ENCODE measurements around the gene PRM2.
A peak's percentile ranks its signal among the peaks of the same experiment; 100 is the strongest.

The PRM2 gene

DNA sequence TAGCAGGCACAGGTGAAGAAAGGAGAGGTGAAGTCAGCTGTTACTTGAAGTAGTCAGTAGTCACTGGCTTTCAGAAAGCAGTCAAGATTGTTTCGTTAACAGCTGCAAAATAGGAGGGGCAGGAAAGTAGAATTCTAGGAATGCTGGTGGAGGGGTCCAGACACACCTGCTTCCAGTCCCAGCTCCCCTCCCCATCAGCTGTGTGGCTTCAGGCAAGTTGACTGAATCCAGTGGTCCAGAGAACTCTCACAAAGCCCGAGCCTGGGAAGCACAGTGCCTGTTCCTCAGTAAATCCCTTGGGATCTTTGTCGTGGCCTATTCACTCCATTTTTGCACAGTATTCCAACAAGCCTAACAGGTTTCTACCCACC is 15.7 kb downstream of the PRM2 start:
- no peak for DNase-seq (ENCODE audit: low read depth in 2 of 2)

DNA sequence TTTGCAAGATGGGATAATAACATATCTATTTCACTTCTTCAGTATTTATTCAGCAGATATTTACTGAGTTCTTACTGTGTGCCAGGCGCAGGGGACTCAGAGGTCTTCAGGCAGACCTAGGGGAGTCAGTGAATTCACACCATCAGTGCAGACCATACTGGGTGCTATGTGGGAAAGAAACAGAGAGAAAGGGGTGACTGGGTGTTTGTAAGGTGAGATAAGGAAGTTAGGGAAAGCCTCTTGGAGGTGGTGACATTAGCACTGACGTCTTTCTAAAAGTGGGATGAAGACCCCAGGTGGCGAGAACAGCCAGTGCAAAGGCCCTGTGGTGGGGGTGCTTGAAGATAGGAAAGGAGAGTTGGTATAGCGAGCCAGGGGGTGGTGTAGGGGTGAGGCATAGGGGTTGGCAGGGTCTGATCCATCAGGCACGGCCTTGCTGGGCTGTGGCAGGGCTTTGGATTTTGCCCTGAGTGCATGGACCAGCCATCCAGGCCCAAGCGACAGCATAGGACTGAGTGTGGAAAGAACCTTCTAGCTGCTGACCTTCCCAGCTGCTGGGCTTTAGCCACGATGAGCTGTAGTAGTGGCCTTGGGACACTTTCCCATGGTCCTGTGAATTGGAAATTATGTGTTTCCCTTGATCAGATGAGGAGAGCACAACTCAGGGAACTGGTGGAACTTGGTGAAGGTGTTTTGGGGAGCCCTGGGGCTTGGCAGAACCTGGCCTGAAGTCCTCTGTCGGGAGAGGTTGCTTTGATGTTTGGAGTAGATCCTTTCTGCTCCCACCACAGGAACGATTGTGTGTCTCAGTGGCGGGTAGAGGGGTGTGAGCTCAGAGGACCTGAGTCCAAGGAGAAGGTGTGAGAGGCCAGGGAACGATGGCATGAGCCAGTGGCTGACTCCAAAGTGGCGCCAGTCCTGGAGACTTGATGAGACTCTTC is 16.4 kb downstream of the PRM2 start:
- DNase-seq (ENCODE audit: low read depth in 2 of 2) = no peak

DNA sequence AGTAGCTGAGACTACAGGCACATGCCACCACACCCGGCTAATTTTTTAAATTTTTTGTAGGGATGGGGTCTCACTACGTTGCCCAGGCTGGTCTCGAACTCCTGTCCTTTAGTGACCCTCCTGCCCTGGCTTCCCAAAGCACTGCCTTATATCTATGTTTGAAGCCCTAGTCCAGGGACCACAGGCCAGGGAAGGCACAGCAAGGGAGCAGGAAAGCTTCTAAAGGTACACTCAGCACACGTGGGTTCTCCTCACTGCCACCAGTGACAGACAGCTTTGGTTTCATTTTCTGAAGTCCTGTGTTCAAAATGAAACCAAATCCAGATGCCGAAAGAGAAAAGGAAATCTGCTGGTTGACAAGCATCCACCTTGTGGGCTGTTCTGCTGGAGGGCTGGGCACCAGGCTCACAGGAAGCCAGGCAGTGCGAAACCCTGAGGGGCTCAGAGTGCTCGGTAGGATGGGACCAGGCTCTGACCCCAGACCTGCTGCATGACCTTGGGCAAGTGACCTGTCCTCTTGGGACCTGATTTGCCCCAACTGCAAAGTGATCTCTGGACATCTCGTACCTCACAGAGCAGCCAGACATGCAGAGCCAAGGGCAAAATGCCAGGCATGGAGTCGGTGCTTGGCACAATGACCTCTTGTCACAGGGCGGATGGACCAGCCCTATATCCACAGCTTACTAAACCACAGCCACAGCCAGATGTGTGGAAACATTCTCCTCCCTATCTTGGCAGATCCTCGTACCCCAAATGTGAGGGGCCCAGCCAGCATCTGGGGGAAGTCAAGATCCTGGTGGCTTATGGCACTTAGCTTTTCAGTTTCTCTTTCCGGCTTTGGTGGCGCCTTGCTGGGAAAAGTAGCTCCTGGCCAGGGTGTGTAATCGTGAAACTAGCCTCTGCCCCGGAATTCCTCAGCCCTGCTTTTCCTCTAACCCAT is 17.5 kb downstream of the PRM2 start:
- no peak for DNase-seq (ENCODE audit: low read depth in 2 of 2)

DNA sequence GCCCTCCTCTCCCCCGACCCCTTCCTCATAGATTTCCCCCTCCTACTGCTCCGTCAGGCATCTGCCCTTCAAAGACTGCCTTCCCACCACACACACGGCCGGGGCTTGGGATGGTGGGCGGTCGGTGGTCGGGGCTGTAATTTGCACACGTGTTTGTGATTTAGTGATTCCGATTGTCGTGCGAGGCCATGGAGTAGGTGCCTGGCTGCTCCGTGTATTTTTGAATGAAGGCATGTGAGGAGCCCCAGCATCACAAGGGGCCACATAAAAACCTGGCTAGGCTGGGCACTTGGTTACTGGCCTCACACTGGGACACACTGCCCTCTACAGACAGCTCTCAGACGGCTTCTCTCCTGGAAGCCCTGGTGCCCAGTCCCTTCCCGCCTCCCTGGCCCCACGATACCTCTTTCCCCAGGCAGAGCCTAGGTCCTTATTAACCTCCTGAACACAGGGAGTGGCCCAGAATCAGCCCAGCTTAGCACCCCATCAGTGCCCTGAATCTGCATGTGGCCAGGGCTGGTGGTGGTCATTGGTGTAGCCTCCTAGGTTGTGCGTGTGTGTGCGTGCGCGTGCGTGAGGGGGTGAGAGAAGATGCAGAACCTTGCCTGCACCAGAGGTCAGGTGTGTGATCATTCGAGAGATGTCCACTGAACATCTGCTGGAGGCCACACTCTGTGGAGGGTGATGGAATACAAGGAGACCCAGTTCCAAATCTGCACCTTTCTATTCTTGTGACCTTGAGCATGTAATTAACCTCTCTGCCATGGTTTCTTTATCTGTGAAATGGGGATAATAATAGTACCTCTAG is 18.9 kb downstream of the PRM2 start:
- DNase-seq (ENCODE audit: low read depth in 2 of 2) = peak; percentile 34 to 50

DNA sequence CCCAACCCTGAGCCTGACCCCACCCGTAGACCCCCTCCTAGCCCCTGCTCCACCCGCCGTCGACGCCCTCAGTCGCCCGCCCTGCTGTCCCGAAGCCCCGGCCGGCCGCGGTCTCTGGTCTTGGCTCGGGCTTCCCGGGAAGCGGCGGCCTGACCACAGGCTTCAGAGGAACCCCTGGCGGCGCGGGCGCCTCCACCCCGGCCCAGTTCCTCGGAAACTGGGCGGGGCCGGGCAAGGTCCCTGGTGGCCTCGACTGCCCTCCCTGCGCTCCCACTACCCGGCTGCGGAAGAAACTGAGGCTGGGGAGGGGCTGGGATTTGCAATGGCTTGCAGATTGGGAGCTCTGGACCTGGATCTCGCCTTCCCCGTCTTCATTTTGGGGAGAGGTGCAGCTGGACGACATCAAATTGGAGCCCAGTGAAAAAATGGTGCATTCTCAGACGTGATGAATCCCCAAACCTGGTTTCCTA is 19.6 kb downstream of the PRM2 start:
- no peak for DNase-seq (ENCODE audit: low read depth in 2 of 2)

DNA sequence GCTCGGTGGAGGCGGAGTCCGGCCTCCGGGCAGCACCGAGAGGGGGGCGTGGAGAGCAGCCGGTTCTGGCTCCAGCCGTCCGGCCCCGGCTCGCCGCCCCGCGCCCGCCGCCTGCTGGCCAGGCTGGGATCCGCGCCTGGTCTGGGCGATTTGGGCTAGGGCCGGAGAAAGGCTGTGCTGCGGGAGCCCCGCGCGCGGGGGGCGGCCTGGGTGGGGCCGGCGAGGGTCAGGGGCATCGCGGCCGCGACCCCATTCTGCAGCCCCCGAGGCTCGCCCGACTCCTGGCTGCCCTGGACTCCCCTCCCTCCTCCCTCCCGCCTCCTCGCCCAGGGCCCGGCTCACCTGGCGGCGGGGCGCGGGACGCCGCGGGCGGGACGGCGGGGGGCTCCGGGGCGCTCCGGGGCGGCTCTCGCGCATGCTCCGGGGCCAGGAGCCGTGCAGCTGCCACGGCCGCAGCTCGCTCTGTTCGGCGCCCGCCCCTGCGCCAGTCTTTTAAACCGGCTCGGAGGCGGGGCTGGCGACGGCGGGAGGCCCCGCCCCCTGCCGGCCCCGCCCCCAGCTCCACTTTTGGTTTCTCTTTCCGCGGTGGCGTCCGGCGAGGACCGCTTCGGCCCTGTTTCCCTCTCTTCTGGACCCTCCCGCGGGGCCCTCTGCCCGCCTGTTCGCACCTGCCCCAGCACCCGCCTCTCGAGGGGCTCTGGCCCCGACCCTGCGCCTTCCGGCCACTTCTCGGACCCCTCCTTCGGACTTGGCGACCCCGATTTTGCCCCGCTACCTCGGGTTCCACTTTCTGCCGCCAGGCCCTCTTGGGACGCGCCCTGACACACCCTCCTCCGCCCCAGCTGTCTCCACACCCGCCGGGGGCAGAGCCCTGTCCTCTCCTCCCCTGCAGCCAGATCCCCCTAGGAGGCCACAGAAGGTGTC is 20.3 kb downstream of the PRM2 start, which contains the start of gene SOCS1:
Gene SOCS1 (minus strand): TSS at position 468 of the 924 bp plus-strand sequence. CDS start 726 bp downstream, outside the sequence.
- peak; percentile 63 to 88 for DNase-seq (ENCODE audit: low read depth in 2 of 2)

DNA sequence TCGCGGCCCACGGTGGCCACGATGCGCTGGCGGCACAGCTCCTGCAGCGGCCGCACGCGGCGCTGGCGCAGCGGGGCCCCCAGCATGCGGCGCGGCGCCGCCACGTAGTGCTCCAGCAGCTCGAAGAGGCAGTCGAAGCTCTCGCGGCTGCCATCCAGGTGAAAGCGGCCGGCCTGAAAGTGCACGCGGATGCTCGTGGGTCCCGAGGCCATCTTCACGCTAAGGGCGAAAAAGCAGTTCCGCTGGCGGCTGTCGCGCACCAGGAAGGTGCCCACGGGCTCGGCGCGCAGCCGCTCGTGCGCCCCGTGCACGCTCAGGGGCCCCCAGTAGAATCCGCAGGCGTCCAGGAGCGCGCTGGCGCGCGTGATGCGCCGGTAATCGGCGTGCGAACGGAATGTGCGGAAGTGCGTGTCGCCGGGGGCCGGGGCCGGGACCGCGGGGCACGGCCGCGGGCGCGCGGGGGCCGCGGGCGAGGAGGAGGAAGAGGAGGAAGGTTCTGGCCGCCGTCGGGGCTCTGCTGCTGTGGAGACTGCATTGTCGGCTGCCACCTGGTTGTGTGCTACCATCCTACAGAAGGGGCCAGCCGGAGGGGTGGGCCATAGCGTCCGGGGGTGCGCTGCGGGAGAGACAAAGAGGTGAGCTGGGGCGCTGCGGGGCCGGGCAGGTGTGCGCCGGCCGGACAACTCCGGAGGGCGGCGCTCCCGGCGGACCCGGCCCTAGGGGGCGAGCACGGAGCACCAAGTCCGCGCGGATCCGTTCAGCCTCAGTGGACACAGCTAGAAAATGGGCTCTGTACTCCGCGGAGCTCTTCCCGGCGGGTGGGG is 21.2 kb downstream of the PRM2 start:
- peak in 1 of 2 donors; percentile 52 for DNase-seq (ENCODE audit: low read depth in 2 of 2)

DNA sequence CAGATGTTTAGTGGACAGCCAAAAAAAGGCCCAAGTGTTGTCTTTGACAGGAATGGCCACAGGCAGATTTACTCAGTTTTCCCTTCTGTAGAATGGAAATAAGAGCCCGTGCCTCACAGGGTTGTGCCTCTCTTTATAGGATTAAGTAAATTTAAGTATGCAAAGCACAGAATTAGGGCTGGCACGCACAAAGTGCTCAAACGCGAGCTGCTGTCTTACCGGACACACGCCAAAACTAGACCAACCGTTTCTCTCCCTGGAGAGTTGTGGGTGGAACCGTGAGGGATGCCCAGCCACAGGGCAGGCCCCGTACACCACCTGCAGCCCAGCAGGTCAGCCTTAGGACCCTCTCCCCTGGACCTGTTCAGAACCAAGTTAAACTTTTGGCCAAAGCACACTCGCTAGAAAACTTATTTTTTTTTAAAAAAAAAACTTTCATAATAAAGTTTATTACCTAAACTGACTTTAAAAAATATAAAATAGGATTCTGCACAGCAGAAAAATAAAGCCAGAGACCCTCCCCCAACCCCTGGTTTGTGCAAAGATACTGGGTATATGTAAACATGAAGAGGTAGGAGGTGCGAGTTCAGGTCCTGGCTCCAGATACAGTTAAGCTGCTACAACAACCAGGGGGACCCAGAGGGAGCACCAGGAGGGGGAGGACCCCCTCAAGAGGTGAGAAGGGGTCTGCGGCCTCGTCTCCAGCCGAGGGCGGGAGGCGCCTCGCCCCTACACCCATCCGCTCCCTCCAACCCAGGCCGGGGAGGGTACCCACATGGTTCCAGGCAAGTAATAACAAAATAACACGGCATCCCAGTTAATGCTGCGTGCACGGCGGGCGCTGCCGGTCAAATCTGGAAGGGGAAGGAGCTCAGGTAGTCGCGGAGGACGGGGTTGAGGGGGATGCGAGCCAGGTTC is 22.0 kb downstream of the PRM2 start:
- no peak for DNase-seq (ENCODE audit: low read depth in 2 of 2)

DNA sequence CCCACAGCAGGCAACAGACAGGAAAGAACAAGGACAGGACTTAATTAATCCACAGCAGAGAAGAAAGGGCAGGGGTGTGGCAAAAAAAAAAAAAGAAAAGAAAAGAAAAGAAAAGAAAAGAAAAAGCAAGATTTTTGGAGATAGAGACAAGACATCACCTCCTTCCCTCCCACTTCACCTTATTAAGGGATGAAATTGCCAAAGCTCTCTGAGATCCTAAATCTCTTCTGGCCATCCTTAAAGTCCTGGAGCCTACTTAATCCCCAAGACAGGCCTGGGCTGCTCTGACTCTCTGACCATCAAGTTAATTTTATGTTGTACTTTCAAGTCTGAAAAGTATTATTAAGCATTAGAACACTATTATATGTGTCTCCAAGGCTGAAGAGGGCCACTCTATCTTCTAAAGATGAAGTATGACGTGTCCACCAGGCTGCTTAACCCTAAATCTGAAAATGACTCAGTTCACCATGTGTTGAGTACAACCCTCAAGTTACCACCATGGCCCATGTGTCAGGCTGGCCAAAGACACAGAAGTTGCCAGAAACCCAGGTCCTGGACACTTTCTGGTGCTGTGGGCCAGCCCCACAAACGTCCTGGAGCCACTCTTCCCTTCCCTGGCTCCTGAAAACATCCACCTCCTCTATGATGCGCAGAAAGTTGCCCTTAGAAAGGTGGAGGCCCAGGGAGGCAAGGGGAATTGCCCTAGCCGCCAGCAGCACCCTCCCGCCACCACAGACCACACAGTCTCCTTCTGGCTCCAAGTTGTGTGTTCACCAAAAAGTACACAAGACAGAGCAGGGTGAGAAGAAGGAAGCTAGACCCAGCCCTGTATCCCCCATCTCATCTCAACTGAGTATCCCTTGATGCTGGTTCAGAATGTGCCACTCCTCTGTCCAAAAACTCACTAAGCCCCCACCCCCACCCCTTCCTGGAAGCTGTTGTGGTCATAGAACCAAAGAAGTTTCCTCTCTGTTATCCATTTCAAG is 23.0 kb downstream of the PRM2 start:
- DNase-seq (ENCODE audit: low read depth in 2 of 2) = peak in 1 of 2 donors; percentile 40

DNA sequence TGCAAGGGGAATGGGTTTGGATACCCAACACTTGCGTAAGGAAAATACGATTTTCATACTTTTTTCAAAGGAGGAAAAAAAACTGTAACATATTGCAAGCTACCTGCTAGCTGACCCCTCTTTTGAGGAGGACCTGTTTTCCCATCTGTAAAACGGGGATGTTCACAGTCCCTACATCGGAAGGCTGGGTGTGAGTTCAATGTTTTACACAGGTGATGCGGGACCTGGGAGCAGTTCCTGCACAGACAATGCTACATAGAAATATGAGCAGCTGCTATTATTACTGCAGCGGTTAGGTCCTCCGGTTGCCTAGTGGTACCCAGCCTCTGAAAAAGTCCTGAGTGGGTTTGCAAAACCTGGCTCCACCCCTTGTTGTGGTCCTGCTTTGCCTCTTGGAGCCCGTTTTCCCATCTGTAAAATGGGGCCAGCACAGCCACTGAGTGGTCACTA is 23.8 kb downstream of the PRM2 start:
- no peak for DNase-seq (ENCODE audit: low read depth in 2 of 2)

DNA sequence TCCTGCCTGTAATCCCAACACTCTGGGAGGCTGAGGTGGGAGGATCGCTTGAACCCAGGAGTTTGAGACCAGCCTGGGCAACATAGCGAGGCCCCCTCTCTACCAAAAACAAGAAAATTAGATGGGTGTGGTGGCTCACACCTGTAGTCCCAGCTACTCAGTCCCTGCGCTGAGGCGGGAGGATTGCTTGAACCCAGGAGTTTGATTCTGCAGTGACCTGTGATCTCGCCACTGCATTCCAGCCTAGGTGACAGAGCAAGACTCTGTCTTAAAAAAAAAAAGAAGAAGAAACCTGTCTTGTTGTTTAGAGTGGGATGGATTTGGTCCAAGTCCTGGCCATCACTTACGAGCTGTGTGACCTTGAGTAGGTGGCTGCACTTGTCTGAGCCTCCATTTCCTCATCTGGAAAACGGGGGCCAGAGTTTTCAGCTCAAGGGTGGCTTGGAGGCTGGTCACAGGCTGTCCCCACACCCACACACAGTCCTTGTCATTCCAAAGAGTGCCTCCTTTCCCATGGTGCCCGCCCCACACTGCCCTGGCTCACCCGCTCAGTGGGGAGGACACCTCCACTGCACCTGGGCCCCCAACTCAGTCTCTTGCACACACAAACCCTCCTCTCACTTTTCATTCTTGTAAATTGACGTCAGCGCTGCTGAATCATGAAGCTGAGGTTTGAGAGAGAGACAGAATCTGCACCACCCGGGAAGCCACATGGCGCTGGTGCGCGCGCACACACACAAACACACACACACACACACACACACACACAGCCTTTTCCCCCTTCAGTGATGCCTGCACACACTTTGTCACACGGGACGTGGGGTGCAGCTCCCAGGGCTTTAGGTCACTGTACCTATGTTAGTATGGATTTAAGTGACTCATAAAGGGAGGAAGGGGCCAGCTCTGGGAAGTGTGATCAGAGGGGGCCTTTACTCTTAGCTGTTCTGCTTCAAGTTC is 24.5 kb downstream of the PRM2 start:
- DNase-seq (ENCODE audit: low read depth in 2 of 2) = peak; percentile 76 to 79

DNA sequence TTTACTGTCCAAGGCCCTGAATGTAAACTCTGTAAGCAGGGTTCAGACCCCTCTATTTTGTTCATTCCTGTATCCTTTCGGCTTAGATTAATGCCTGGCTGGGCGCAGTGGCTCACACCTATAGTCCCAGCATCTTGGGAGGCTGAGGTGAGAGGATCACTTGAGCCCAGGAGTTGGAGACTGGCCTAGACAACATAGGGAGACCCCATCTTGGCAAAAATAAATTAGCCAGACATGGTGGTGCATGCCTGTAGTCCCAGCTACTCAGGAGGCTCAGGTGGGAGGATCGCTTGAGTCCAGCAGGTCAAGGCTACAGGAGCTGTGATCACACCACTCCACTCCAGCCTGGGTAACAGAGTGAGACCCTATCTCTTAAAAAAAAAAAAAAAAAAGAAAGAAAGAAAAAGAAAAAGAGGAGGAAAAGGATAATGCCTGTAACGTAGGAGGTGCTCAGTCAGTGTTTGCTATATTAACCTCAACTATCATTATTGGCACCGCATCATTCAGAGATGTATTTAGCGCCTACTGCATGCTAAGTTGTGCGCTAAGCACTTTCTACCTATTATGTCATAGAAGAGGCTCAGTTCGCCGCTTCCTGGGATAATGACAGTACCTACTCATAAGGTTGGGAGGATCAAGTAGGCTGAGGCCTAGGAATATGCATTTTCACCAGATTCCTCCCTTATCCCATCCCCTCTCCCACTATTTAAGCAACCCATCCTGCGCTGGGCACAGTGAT is 25.3 kb downstream of the PRM2 start:
- DNase-seq (ENCODE audit: low read depth in 2 of 2) = no peak

DNA sequence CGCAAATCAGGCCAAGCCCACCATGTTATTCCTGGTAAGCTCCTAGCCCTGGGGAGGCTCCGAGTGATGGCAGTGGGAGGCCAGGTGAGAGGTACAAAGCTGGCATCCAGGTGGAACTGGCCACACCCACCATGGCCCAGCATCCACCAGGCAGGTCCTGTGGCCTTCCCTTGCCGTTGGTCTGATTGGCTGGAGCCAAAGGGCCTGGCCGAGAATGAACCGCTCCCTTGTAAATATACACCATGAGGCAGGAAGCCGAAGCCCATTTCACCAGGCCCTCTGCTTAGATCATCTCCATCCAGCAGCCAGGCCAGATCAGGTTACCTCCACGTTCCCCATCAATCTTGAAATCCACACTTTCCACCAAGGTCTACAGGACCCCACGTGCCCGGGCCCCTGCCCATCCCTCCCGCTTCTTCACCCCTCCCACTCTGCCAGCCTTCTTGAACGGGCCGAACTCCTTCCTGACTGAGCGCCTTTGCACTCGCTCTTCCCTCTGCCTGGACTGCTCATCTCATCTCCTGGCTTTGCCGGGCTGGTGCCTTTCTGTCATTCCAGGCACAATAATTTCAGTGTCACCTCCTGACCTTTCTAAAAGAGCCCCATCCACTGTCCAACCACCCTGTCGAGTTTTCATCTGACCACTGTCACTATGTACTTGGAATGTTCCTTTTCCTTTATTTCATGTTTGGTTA is 26.0 kb downstream of the PRM2 start:
- no peak for DNase-seq (ENCODE audit: low read depth in 2 of 2)

DNA sequence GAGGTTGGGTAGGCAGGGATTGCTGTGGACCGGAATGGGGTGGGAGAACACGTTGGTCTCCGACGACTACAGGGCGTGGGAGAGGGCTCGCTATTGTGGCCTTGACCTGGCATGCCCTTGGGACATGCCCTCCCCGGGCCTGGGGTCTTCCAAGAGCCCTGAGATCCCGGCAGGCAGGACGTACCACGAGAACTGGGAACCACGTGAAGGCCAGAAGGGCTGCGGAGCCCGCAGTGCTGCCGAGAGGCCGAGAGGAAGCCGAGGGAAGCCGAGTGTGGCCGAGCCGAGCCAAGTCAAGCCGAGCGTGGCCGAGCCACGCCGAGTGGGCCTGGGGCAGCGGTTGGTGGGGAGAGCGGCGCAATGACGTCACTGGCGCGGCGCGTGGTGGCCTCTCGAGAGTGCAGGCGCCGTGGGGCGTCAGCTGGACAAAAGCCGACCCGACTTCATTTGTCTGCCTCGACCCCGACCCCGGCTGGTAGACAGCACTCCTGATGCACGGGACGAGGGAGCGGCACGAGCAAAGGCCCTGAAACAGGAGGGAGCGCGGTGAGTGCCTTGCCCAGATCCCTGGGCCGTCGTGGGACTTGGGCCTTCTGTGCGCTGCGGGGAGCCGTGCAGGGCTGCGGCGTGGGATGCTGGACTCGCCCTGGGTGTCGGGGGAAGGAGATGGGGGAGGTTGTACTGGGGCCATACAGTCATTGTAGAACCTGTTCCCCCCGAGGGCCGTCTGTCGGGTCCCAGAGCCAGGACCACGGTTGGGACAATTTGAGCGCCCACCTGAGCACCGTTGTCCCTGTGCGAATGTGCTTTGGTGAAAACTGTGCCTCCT is 26.8 kb downstream of the PRM2 start:
- no peak for DNase-seq (ENCODE audit: low read depth in 2 of 2)

Measured in stimulated activated CD8-positive, alpha-beta memory T cell treated with anti-CD3 and anti-CD28 coated beads, Interleukin-7, amount 100 ng/mL, for 4 hours (primary cell).